Esophagus squamous epithelium (tissue), 4 donors: Measurements from ENCODE around the gene ARHGAP4.

Source experiments
- CTCF ChIP-seq, 6 experiments: fragments of 450-650 bp in 4 of 6; fragments of 200-600 bp in 2 of 6; sonication (generic) in 2 of 6; IDR thresholded peaks; one replicate each; pipeline ENCODE4 v1.5.1; 2016 to 2019; ENCODE audit warnings: antibody characterized with exemption in 6 of 6, mild to moderate bottlenecking in 4 of 6, moderate library complexity in 4 of 6
- POLR2A ChIP-seq, 4 donors: fragments of 450-650 bp; IDR thresholded peaks; one replicate each; pipeline ENCODE4 v1.6.1; 2017; ENCODE audit warnings: antibody characterized with exemption in 4 of 4, mild to moderate bottlenecking in 4 of 4, moderate library complexity in 3 of 4

GRCh38 chrX:153944140-153944799 lies 18.2 kb upstream of the ARHGAP4 start, which contains the start of gene RENBP:
- TF ChIP-seq CTCF (IDR thresholded peaks at IDR 0.05) (no peak), POLR2A (IDR thresholded peaks at IDR 0.05) (no peak)
